ENCODE measurements around the gene SENP3.

The SENP3 gene

DNA sequence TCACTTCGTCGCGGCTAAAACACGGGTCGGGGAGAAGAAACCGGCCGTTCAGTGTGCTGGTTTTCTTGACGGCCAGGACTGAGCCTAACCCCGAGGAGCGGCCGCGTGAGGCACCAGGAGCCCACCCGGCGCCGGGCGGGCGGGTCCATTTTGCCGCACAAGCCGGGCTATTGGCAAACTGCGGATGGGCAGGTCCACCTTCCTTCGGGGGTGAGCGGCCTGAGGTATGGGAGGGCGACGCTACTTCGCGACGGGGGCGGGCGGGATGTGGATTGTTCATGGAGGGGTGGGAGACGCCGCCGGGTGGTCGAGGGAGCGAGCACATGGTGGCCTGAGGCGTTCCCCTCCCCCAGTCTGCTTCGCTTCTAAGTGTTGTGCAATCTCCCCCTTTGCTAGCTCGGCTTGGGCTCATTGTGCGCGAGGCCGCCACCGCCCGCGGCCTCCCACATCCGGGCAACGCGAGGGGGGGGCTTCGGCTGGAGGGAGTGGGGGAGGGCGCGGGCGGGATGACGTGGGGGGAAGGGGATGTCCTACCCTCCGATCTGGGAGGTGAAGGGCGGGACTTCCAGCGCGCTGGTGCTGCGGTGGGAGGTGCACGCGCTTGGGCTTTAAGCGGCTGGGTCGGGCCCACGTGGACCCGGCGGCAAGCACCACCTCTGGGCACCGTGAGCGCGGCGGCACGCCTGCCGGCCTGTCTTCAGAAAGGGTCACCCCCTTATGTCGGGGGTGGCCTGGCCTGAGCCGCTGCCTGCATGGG is 11.8 kb downstream of the SENP3 start:
- ChIA-PET CTCF (interaction anchor here (0.6 to 1.8 kb wide), 3 partner anchors 13 to 16 kb away, joined by 3 to 7 read pairs (median 7); partner anchors contain the start of genes SENP3 and SOX15), POLR2A (interaction anchor here (0.6 to 4.3 kb wide), 9 partner anchors 11 to 331 kb away, joined by 3 to 32 read pairs (median 3); partner anchors contain the start of genes GABARAP, MPDU1, TP53 and WRAP53)
- DNase-seq (ENCODE audit: extremely low spot score) = peak; percentile 89

DNA sequence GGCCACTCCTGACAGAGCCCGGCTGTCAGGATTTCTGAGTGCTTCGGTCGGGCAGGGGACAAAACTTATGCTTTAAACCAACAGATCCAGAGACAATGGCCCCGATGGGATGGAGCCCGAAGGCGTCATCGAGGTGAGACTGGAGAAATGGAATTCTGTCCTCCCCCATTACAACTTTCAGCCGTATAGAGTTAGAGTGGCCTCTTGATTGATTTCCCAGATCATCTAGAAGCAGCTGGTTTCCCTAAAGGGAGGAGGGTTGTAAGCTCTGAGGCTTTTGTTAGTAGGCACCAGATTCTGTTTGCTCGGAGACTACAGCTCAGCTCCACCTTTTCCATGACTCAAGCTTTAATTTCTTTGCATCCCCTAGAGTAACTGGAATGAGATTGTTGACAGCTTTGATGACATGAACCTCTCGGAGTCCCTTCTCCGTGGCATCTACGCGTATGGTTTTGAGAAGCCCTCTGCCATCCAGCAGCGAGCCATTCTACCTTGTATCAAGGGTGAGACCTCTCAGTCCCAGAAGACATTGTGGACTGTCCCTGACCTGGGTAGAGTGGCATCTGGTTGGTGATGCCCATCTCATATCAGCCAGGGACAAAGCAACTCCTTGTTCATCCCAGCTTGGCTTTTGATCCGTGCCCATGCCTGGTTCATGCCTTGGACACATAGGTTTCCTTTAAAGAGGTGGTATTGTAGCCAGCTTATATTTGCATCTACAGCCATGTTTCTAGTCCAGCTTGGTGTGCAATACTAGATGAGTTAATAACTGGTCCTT is 12.6 kb downstream of the SENP3 start:
- DNase-seq (ENCODE audit: extremely low spot score) = no peak
- ChIA-PET CTCF (interaction anchor here (1.2 to 1.8 kb wide), 3 partner anchors 13 to 40 kb away, joined by 7 read pairs; partner anchors contain the start of genes FXR2 and SOX15), POLR2A (interaction anchor here (0.6 to 4.3 kb wide), 5 partner anchors 10 to 136 kb away, joined by 3 to 32 read pairs (median 6); partner anchors contain the start of genes MPDU1, TP53 and WRAP53)
- TF ChIP-seq, protein P1, sequence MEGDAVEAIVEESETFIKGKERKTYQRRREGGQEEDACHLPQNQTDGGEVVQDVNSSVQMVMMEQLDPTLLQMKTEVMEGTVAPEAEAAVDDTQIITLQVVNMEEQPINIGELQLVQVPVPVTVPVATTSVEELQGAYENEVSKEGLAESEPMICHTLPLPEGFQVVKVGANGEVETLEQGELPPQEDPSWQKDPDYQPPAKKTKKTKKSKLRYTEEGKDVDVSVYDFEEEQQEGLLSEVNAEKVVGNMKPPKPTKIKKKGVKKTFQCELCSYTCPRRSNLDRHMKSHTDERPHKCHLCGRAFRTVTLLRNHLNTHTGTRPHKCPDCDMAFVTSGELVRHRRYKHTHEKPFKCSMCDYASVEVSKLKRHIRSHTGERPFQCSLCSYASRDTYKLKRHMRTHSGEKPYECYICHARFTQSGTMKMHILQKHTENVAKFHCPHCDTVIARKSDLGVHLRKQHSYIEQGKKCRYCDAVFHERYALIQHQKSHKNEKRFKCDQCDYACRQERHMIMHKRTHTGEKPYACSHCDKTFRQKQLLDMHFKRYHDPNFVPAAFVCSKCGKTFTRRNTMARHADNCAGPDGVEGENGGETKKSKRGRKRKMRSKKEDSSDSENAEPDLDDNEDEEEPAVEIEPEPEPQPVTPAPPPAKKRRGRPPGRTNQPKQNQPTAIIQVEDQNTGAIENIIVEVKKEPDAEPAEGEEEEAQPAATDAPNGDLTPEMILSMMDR (IDR thresholded peaks at IDR 0.05; ENCODE audit: control extremely low read depth, extremely low read depth, low read depth, missing control alignments) = no peak

More for the DNA sequence above, 11.8 kb downstream of the SENP3 start:
- TF ChIP-seq, protein P1 (IDR thresholded peaks at IDR 0.05; ENCODE audit: control extremely low read depth, extremely low read depth, low read depth, missing control alignments) = no peak

DNA sequence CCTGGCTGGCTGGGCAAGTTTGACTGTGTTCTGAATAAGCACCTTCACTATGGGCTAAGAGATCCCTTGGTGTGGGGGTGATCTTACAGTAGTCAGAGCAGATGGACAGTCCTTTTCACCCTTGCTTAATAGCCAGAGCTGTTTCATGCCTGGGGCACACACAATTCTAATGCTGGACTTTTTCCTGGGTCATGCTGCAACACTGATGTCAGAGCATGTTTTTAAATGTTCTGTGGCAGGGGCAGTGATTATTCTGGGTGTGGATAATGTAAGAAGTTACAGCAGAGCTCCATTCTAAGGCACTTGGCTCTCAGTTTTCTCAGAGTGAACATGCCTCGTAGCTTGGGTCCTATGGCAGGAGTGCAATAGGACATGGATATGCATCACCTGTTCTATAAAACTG is 13.8 kb downstream of the SENP3 start:
- ChIA-PET CTCF (interaction anchor here (1.7 to 1.8 kb wide), 2 partner anchors 14 to 39 kb away, joined by 7 read pairs; partner anchors contain the start of genes FXR2 and SOX15), POLR2A (interaction anchor here (0.6 to 4.3 kb wide), 7 partner anchors 9 to 596 kb away, joined by 3 to 32 read pairs (median 4); partner anchors contain the start of gene MPDU1)
- TF ChIP-seq, protein P1 (IDR thresholded peaks at IDR 0.05; ENCODE audit: control extremely low read depth, extremely low read depth, low read depth, missing control alignments) = no peak
- DNase-seq (ENCODE audit: extremely low spot score) = no peak

DNA sequence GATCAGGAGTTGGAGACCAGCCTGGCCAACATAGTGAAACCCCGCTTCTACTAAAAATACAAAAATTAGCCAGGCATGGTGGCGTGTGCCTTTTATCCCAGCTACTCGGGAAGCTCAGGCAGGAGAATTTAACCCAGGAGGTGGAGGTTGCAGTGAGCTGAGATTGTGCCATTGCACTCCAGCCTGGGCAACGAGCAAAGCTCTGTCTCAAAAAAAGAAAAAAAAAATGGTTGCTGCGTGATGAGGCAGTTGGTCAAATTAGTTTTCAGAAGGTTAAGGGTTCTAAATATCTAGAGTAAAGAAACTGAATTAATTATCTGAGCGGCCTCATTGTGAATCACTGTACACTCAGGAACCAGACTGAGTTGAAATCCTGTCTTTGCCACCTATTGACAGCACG is 14.2 kb downstream of the SENP3 start:
- CTCF ChIA-PET = interaction anchor here (1.7 kb wide), 1 partner anchor 39 kb away, joined by 7 read pairs; the partner anchor contains the start of gene FXR2
- TF ChIP-seq, protein P1 (IDR thresholded peaks at IDR 0.05; ENCODE audit: control extremely low read depth, extremely low read depth, low read depth, missing control alignments) = no peak
- POLR2A ChIA-PET = interaction anchor here (0.6 to 4.3 kb wide), 7 partner anchors 8 to 596 kb away, joined by 3 to 32 read pairs (median 4); partner anchors contain the start of gene MPDU1
- DNase-seq (ENCODE audit: extremely low spot score) = no peak

DNA sequence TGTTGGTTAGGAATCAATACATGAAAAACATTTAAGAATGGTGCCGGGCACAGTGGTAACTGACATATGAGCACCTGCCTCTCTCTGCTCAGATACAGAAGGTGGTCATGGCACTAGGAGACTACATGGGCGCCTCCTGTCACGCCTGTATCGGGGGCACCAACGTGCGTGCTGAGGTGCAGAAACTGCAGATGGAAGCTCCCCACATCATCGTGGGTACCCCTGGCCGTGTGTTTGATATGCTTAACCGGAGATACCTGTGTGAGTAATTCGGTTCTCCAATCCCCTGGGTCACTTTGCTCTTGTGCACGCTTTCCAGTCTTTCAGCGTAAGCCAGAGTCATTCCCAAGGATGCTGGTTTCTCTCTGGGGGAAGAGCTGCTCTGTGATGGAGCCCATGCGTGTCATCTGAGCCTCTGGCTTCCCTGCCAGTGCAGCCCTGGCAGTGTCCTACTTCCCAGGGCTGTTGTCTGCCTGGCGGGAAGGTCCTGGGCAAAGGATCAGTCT is 14.8 kb downstream of the SENP3 start:
- ChIA-PET CTCF (interaction anchor here (0.9 kb wide), 1 partner anchor 111 kb away, joined by 3 read pairs; the partner anchor contains the start of gene TP53), POLR2A (interaction anchor here (0.9 to 4.3 kb wide), 3 partner anchors 8 to 130 kb away, joined by 4 to 32 read pairs (median 5); partner anchors contain the start of gene MPDU1)
- DNase-seq (ENCODE audit: extremely low spot score) = no peak
- TF ChIP-seq, protein P1 (IDR thresholded peaks at IDR 0.05; ENCODE audit: control extremely low read depth, extremely low read depth, low read depth, missing control alignments) = no peak

Measured in GM10248 (cell line).